LNCaP clone FGC (cell line): ENCODE data around the gene GLCE.

Source experiments
- DNase-seq: peaks from one replicate; pipeline ENCODE4 v3.0.0-alpha.2; 2011; ENCODE audit warnings: low read depth
- H3K4me3 ChIP-seq: 2 replicates; pipeline ENCODE4 v1.5.1; 2011; ENCODE audit warnings: mild to moderate bottlenecking, low read depth, low read length, control low read depth
- CTCF ChIP-seq: IDR thresholded peaks from 2 replicates; pipeline ENCODE4 v1.5.1; 2012; ENCODE audit warnings: mild to moderate bottlenecking; ENCODE audit not compliant: control insufficient read depth, insufficient read depth; ENCODE audit errors: extremely low read depth

GLCE gene

GRCh38 chr15:69308949-69309348, 148.5 kb downstream of the GLCE start:
- no peak for DNase-seq

GRCh38 chr15:69311319-69311721, 150.9 kb downstream of the GLCE start:
- no peak for TF ChIP-seq CTCF
- no peak overlapping the region for H3K4me3 ChIP-seq
- DNase-seq = no peak

More at GRCh38 chr15:69308949-69309348, 148.5 kb downstream of the GLCE start:
- no peak overlapping the region for H3K4me3 ChIP-seq
- no peak for TF ChIP-seq CTCF

GRCh38 chr15:69313432-69314000, 153.1 kb downstream of the GLCE start:
- DNase-seq = no peak
- TF ChIP-seq CTCF = no peak
- no peak overlapping the region for H3K4me3 ChIP-seq

- no peak for DNase-seq
Observed at GRCh38 chr15:69314131-69314530, 153.7 kb downstream of the GLCE start.

GRCh38 chr15:69314736-69315135, 154.3 kb downstream of the GLCE start:
- H3K4me3 ChIP-seq = no peak overlapping the region

More at GRCh38 chr15:69314131-69314530, 153.7 kb downstream of the GLCE start:
- H3K4me3 ChIP-seq = no peak overlapping the region
- TF ChIP-seq CTCF = no peak

GRCh38 chr15:69315402-69316110, 155.1 kb downstream of the GLCE start:
- TF ChIP-seq CTCF = no peak
- H3K4me3 ChIP-seq = no peak overlapping the region
- no peak for DNase-seq

More at GRCh38 chr15:69314736-69315135, 154.3 kb downstream of the GLCE start:
- TF ChIP-seq CTCF = no peak
- no peak for DNase-seq

- H3K4me3 ChIP-seq = no peak overlapping the region
- no peak for TF ChIP-seq CTCF
- no peak for DNase-seq
Observed at GRCh38 chr15:69316291-69316690, 155.9 kb downstream of the GLCE start.
